Stimulated activated CD8-positive, alpha-beta memory T cell treated with anti-CD3 and anti-CD28 coated beads, Interleukin-12 subunit alpha, Interleukin-12 subunit beta, amount 100 ng/mL, for 24 hours (primary cell): ENCODE results near the gene LPP.

ENCODE experiments used
- DNase-seq: peaks from one replicate; pipeline ENCODE4 v3.0.0-alpha.2; 2020; ENCODE audit errors: extremely low read depth

Gene LPP

GRCh38 chr3:188198001-188198400 lies 44.0 kb downstream of the LPP start:
- no peak for DNase-seq

GRCh38 chr3:188198760-188199327 lies 44.9 kb downstream of the LPP start:
- DNase-seq: no peak

GRCh38 chr3:188199386-188199785 lies 45.4 kb downstream of the LPP start:
- no peak for DNase-seq

GRCh38 chr3:188200481-188200880 lies 46.5 kb downstream of the LPP start:
- DNase-seq: no peak

GRCh38 chr3:188202358-188203138 lies 48.6 kb downstream of the LPP start:
- no peak for DNase-seq

- DNase-seq: no peak
Measured at GRCh38 chr3:188204526-188204925, 50.6 kb downstream of the LPP start.

GRCh38 chr3:188205992-188206416 lies 52.0 kb downstream of the LPP start:
- no peak for DNase-seq

- no peak for DNase-seq
Measured at GRCh38 chr3:188206787-188207186, 52.8 kb downstream of the LPP start.

- DNase-seq: no peak
Measured at GRCh38 chr3:188207941-188208515, 54.1 kb downstream of the LPP start.

- no peak for DNase-seq
Measured at GRCh38 chr3:188208516-188208981, 54.6 kb downstream of the LPP start.

- DNase-seq: no peak
Measured at GRCh38 chr3:188209034-188209433, 55.1 kb downstream of the LPP start.

- no peak for DNase-seq
Measured at GRCh38 chr3:188209740-188210139, 55.8 kb downstream of the LPP start.

- DNase-seq: no peak
Measured at GRCh38 chr3:188211476-188211875, 57.5 kb downstream of the LPP start.

- no peak for DNase-seq
Measured at GRCh38 chr3:188212308-188212969, 58.5 kb downstream of the LPP start.

GRCh38 chr3:188214442-188214841 lies 60.5 kb downstream of the LPP start:
- no peak for DNase-seq

- DNase-seq: no peak
Measured at GRCh38 chr3:188215129-188215528, 61.2 kb downstream of the LPP start.

- no peak for DNase-seq
Measured at GRCh38 chr3:188217011-188217463, 63.1 kb downstream of the LPP start.

- no peak for DNase-seq
Measured at GRCh38 chr3:188217726-188218125, 63.8 kb downstream of the LPP start.

GRCh38 chr3:188218603-188219002 lies 64.6 kb downstream of the LPP start:
- DNase-seq: no peak

GRCh38 chr3:188219147-188219546 lies 65.2 kb downstream of the LPP start:
- DNase-seq: no peak

GRCh38 chr3:188220097-188220788 lies 66.3 kb downstream of the LPP start:
- DNase-seq: no peak
